ENCODE data around the gene ACOXL.
"Not testable (repeated sequence)": the region's sequence is repeated elsewhere in the genome, so short reads cannot be mapped to it uniquely, and the experiment has no call there.

The ACOXL gene

GRCh38 chr2:110732422-110733413 is at the start of gene ACOXL:
Gene ACOXL, plus strand, starts transcription at chr2:110732573. Its CDS starts 35,817 bp downstream, at chr2:110768390.
- DNase-seq, result no peak

DNA sequence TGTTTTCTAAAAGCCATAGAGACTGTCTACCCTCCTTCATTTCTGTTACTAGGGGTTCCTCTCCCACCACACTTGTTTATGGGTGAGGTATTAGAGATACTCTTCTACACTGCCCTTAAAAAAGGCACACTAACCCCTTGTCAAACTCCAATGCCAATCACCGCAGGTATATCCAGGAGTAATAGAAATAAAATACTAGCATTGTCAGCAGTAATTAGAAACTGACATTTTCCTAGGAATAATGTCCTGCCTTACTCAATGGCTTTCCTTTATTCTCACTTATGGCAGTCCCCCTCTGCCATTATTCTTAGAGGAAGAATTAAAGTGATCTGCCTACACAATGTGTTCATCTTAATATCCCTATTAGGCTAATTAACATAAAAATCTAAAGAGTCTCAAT is 49.5 kb upstream of the ACOXL start:
- DNase-seq, result no peak

- DNase-seq, result not testable (repeated sequence)
These were observed 44.4 kb upstream of the ACOXL start for GRCh38 chr2:110687775-110688484.

- DNase-seq, result no peak
These were observed 43.7 kb upstream of the ACOXL start for GRCh38 chr2:110688594-110689091.

DNA sequence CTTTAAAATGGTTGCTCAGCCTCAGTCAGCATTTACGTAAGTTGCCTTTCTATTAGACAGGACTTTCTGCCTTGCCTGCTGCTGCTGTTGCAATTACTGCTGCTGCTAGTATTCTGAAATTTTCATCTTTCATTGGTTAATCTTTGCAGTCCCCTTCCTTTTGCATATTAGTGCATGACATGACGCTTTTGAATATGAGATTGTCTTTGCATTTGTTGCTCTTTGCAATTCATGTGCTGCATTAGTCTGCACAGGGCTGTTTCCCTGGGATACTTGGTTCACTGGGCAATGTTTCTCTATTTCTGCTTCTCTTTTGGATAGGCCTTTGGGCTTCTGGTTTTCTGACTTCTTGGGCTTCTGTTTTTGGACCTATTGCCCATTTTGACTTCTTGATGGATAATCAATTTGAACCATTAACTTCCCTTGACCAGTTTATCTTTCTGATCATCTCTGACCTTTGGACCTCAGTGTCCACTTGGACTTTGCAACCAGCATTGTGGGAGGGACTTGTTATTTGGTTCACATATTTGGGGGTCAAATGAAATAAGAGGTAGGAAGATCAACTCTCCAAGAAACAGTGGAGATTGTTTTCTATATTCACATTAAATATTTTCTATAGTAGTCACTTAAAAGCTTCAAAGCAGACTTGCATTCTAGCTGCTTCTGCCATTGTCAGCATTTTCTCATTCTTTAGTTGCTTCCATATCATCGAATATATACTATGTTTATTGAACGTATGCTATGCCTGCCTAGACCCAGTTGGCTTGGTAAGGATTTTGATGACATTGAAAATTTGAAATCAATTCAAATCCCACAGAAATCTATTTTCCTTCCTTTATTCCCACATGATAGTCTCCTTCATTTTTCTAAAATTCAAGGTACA is 42.0 kb upstream of the ACOXL start:
- DNase-seq, result no peak

- no peak for DNase-seq
These were observed 40.6 kb upstream of the ACOXL start for GRCh38 chr2:110691612-110692258.

- not testable (repeated sequence) for DNase-seq
These were observed 37.1 kb upstream of the ACOXL start for GRCh38 chr2:110695146-110695898.

DNA sequence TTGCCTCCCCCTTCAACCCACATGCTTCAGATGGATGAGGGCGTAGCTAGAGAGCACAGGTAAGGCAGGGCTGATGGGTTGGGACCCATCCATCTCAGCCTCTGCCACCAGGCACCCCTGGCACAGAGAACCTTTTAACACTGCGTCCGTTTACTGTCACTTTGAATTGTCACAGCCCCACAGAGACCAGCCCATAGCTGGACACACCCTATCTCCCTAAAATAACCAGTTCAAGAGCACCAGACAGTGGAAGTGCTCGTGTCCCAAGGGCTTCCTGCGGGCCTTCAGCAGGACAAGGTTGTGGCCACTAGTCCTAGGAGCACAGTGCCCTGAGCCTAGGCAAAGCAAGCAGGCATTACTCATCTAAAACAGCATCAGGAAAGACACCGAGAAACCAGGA is 34.1 kb upstream of the ACOXL start:
- DNase-seq, result not testable (repeated sequence)

- no peak for DNase-seq
These were observed 29.6 kb upstream of the ACOXL start for GRCh38 chr2:110702514-110703380.

- DNase-seq, result no peak
These were observed 24.9 kb upstream of the ACOXL start for GRCh38 chr2:110707386-110707965.

DNA sequence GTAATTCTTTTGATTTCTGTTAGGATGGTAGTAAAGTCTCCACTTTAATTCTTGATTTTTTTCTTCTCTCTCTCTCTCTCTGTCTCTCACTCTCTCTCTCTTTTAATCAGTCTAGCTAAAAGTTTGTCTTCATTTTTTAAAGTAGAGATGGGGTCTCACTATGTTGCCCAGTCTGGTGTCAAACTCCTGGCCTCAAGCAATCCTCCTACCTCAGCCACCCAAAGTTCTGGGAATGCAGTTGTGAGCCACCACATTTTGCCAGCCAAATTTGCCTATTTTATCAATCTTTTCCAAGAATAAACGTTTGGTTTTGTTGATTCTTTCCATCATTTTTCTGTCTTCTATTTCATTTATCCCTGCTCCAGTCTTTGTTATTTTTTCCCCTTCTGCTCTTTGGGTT is 23.9 kb upstream of the ACOXL start:
- no peak for DNase-seq

GRCh38 chr2:110712737-110713136 is 19.6 kb upstream of the ACOXL start:
- no peak for DNase-seq

DNA sequence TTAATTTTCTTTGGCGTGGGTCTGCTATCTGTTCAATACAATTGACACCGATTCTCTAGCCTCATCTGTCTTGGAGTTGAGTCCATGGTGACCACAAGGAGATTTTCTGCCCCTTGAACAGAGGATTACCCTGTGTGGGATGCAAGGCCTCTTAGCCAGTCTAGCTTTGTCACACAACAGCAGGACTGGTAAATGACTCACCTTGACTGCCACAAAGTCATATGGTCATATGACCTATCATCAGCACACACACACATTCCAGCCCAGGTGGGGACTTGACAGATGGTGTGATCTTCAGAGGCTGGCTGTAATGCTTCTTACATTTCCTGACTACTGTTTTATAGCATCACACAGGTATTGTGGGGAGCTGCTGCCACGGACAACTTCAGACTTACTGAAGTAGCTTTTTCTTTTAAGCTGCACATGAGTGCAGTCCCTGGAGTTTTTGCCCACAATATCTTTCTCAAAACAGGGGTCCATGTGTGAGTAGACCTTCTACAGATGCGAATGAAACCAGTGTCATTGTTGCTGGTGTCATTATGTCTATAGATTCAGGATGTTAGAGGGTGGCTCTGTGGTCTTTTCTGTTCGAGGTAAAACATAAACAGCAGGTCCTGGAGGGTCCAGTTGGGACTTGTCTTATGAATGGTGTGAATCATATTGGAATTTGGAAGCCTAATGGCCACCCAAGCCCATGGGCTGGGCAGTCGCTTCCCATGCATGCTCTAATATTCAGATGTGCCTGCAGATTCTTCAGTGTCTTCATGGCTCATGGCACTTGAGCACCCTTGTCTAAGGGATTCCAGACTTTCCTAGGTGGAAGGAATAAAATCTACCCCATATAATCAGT is 18.6 kb upstream of the ACOXL start:
- DNase-seq, result no peak

DNA sequence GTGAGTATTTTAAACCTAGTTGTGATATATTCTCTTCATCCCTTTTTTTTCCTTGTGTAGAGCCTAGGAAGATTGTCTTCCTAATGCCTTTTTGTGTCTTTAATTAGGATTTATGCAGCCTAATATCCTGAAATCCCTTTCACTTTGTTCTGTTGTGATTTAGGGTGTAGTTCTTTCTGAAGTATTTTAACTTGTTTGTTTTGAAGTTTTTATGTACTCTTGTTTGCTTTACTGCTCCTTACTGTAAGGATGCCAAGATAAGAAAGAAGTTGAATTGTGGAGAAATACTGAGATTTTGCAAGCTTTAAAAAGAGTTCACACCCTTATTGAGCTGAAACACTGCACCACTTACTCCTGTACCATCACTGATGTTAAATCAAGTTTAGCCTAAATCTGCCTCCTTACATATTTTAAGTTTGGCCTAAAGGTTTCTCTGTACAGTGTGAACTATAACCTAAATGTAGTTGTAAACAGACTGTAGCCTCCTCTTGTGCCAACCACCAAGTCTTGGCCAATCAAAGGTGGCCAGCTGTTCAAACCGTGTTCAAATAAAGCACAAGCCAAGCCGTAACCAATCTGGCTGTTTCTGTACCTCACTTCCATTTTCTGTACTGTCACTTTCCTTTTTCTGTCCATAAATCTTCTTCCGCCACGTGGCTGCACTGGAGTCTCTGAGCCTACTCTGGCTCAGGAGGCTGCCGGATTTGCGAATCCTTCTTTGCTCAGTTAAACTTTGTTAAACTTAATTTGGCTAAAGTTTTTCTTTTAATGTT is 17.7 kb upstream of the ACOXL start:
- DNase-seq, result no peak

DNA sequence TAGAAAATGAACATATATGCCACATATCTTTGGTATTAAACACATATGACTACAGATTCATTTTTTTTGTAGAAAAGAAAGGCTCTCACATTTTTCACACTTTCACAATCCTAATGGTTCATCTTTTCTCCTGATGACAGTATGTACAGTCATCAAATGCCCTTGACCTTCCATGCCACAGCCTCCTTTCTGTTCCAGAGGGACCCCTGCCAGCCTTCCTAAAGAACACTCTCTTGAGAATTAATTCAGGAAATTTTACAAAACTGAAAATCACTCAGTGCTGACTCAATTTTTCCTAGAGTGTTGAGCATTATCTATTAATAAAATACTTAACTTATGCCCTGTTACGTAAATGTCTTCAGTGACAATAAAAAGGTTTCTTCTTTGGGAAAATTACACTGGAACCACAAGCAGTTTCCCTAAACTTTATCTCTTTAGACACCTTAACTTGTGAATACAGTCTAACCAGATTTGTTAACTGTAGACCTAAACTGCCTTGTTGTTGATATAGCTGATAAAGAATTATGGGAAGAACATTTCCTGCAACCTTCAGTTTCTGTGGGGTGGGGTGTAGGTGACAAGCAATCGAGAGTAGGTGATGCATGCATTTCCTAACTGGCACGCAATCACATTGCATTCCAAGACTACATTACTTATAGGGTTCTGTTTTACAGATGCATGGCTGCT is 15.3 kb upstream of the ACOXL start:
- DNase-seq, result no peak

DNA sequence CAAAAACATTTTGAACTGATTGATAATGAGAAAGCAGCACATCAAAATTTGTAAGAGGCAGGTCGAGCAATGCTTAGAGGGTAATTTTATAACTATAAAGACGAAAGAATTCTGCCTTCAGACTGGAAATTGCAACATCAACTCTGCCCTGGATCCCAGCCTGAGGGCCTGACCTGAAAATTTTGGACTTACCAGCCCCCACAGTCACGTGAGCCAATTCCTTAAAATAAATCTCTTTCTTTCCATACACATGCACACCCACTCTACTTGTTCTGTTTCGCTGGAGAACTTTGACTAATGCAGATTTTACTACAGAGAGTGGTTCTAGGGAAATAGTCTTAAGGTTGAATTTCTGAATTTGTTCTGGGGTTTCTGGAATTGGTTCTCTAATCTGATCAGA is 14.6 kb upstream of the ACOXL start:
- no peak for DNase-seq

GRCh38 chr2:110718382-110718781 is 14.0 kb upstream of the ACOXL start:
- no peak for DNase-seq

DNA sequence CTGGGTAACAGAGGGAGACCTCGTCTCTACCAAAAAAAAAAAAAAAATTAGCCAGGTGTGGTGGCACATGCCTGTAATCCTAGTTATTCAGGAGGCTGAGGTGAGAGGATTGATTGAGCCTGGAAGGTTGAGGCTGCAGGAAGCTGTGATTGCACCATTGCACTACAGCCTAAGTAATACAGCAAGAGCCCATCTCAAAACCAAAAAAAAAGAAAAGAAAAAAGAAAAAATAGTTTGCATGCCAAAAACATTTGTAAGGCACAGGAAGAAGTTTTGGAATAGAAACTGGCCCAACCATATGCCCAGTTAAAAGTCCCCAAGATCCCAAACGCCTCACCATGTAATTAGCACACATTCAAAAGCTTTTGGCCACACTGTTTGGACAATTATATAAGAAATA is 13.4 kb upstream of the ACOXL start:
- DNase-seq, result no peak

All from CD4-positive, alpha-beta T cell treated with Interferon gamma for 1 hour (primary cell).